Islet precursor cell (in vitro differentiated cells): Measurements from ENCODE around the gene STRN.
"Not testable (repeated sequence)": the region's sequence is repeated elsewhere in the genome, so short reads cannot be mapped to it uniquely, and the experiment has no call there.

ENCODE experiments used
- DNase-seq: peaks from one replicate; pipeline ENCODE4 v3.0.0-alpha.2; 2018

The STRN gene, protein sequence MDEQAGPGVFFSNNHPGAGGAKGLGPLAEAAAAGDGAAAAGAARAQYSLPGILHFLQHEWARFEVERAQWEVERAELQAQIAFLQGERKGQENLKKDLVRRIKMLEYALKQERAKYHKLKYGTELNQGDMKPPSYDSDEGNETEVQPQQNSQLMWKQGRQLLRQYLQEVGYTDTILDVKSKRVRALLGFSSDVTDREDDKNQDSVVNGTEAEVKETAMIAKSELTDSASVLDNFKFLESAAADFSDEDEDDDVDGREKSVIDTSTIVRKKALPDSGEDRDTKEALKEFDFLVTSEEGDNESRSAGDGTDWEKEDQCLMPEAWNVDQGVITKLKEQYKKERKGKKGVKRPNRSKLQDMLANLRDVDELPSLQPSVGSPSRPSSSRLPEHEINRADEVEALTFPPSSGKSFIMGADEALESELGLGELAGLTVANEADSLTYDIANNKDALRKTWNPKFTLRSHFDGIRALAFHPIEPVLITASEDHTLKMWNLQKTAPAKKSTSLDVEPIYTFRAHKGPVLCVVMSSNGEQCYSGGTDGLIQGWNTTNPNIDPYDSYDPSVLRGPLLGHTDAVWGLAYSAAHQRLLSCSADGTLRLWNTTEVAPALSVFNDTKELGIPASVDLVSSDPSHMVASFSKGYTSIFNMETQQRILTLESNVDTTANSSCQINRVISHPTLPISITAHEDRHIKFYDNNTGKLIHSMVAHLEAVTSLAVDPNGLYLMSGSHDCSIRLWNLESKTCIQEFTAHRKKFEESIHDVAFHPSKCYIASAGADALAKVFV

DNA sequence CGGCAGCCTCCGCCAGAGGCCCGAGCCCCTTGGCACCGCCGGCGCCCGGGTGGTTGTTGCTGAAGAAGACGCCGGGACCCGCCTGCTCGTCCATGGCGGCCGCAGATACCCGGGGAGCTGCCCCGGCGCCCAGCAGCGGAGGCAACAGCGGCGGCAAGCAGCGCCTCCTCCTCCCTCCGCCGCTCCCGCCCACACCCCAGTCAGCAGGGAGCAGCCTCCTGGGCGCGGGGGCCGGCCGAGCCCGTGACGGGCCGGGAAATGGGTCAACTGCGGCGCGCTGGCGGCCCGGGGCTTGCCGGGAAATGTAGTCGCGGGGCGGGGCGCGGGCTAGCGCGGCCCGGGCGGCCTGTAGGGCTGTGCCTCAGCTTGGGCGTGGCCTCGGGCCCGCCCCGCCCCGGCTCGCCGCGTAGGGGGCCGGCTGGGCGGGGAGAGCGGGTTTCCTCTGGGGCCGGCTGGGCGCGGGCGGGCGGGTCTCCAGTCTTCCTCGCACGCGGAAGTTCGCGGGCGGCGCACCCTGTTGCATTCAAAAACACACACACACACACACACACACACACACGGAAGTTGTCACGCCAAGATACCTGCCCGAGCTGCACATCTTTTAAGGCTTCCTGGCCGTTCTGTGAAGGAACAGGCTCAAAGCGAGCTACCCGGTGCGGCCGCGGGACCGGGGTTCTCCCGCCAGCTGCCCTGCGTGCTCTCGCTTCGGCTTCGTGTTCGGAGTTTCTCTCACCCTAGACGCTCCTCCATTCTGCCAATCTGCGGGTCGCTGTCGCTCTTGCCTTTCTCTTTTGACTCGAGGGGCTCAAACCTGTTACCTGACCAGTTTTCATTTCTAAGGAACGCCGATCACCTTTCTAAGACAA is at the start of gene STRN:
STRN (minus strand) TSS at position 167 of the 866 bp plus-strand sequence; CDS start at position 94, 73 bp downstream.
- peak; percentile 99 for DNase-seq

DNA sequence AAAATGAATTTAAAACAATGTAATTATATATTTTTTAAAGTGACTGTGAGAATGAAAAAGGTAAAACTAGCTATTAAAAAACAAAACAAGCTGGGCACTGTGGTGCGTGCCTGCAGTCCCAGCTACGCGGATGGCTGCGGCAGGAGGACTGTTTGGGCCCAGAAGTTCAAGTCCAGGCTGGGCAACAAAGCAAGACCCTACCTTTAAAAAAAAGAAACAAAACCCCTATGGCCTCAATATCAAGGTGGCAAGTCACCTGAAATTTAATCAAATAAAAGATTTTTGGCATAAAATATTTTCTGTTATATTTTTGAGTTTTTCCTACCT is 46.9 kb upstream of the STRN start:
- DNase-seq = no peak

DNA sequence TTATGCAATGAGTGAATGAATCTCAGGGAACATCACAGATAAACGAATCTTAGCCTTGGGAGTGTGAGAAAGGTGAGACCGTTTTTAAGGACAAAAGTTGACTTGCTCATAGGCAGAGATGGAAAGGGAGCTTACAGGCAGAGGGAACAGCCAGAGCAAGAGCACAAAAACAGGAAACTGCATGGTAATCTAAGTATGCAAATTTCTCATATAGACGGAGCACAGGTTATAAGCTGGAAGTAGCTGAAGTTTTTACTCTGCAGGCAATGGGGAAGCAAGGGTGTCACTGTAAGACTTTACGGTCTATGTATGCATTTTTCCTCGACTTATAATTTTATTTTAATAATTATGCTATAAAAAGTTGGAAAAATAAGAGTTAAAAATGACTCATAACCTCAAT is 44.8 kb upstream of the STRN start:
- DNase-seq = no peak

DNA sequence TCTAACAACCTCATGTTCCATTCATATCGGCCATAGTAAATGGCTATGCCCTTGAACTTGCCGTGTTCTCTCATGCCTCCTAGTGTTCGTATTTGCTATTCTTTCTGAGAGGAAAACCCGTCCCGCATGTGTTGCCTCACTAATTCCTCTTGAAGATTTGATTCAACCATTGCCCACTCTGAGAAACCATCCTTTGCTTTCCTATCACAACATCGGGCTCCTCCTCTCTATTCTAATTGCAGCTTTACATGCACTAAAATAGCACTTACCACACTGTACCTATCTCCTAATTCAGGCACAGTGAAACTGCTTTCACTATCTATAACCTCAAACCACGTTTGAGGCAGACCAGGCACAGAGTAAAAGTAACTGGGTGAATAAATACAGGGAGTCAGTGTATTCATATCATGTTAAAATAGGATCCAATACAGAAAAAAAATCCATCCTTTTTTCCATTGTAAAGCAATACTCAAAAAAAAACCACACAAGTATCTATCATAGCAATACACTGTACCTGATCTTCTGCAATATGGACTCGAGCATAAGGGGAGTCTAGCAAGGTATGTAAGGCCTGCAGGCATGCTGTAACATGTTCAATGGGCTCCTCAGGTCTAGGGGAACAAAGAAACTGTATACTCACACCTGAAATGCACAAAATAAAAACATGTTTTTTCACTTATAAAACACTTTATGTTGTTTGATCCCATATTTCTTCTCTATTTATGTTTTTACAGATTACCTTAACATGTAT is 39.0 kb upstream of the STRN start:
- peak; percentile 54 for DNase-seq

DNA sequence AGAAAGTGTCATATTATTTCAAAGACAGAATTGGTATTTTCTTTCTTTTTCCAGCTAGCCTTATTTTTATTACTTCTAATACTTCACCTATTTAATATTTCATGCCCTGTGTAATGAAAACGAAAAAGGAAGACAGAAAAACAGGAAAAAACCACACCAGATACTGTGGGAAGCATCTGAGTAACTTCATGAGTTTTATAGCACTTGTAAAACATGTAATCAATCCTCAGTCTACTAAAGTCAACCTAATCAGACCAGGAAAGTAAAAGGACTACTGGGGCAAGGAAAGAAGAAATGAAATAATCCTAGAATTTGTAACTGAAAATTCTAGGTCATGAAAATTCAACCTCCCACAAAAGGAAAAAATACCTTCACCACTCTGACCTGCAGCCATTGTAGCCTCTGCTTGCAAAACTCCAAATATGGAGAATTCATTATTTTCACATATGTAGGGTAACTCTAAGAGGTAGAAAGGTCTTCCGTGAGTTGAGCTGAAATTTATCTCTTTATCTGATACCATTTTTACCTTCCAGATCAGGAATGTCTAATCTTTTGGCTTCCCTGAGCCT is 34.7 kb upstream of the STRN start:
- no peak for DNase-seq

DNA sequence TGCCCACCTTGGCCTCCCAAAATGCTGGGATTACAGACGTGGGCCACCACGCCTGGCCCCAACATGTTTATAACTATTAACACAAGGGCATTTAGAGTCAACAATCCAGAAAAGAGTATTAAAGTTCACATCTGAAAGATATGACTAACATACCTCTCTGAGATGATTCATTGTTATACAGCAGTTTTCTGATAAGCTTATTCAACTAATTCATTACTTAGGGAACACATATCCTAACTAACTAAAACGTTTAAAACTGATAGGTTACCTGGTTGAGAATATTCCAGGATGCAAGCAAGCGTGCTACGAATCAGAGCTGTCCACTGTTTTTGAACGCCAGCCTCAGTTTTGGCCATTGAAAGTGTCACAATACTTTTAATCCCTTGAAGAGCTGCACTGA is 34.0 kb upstream of the STRN start:
- no peak for DNase-seq

DNA sequence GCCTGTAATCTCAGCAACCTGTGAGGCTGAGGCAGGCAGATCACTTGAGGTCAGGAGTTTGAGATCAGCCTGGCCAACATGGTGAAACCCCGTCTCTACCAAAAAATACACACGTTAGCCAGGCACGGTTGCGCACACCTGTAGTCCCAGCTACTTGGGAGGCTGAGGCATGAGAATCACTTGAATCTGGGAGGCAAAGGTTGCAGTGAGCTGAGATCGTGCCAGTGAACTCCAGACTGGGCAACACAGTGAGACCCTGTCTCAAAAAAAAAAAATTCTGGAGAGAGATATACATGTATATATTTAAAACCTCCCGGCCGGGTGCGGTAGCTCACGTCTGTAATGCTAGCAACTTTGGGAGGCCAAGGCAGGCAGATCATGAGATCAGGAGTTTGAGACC is 33.1 kb upstream of the STRN start:
- DNase-seq = not testable (repeated sequence)

DNA sequence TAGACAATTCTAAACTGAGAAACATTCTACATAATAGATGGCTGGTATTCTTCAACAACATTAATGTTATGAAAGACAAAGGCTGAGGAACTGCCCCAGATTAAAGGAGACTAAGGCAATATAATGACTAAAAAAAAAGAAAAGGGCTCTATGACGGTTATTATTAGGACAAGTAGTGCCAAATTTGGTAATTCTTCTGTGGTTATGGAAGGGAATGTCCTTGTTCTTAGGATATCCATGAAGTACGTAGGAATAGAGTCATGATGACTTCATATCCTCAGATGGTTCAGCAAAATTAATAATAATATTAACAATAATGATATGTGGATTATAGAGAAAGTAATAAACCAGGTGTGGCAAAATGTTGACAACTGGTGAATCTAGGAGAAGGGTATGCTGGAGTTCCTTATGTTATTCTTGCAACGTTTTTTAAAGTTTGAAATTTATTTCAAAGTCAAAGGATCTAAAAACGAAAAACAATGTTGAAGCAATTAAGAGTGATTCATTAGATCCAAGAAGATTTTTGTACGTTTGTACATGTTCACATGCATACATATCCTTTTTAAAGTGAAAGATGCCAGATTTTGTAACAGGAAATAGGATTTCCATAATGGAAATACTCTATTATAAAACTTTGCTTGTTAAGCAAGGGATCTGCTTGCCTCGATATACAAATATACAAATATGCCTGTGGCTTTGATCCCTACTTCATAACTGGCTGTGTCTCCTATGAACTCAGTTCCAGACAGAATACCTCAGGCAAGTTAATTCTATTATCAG is 27.7 kb upstream of the STRN start:
- no peak for DNase-seq

DNA sequence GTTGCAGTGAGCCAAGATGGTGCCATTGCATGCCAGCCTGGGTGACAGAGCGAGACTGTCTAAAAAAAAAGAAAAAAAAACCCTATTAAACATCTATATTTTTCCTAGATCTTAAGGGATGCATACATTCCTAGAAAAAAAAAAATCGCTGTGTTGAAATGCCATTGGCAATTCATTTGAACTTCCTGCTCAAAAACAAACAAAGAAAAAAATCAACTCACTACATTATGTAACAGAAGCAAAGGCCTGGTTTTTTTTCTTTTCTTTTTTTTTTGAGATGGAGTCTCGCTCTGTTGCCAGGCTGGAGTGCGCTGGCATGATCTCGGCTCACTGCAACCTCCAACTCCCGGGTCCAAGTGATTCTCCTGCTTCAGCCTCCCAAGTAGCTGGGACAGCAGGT is 21.7 kb upstream of the STRN start:
- DNase-seq = no peak

DNA sequence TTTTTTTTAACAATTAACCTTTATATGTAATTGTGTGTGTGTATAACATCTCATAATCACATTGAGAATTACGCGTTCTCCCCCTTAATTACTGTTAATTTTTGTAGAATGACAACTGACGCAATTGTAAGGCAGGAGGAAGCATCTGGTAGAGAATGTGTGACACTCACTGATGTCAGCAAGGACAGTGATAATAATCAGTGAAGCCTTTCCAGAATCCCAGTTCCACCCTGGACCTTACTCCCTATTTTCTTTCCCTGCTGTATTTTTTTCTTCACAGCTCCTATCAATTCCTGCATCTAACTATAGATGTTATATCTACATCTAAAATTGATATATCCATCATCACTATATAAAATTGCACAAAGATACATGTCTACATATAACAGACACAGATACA is 16.1 kb upstream of the STRN start:
- DNase-seq = no peak

DNA sequence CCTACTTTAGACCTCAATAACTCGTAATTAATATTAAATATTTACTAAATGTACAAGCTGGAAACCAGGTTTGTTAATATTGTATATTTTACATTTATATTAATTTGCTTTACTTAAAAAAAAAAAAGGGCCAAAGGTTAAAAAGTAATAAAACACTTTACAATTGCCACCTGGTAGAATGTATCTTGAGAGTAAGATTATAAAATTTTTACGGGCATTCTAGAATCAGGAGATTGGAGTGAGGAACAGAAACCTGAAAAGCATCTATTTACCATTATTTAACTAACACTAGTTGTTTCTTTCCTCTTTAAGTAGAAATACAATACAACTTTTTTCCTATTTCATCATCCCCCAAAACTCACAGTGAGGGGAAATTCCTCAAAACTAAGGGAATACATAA is 15.6 kb upstream of the STRN start:
- no peak for DNase-seq

DNA sequence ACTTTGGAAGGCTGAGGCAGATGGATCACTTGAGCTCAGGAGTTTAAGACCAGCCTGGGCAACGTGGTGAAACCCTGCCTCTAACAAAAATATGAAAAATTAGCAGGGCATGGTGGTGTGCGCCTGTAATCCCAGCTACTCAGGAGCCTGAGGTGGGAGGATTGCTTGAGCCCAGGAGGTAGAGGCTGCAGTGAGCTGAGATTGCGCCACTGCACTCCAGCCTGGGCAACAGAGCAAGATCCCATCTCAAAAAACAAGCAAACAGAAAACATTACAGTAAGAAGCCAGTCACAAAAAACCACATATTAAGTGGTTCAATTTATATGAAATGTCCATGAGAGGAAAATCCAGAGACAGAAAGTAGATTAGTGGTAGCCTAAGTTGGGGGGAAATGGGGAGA is 12.7 kb upstream of the STRN start:
- DNase-seq = not testable (repeated sequence)

DNA sequence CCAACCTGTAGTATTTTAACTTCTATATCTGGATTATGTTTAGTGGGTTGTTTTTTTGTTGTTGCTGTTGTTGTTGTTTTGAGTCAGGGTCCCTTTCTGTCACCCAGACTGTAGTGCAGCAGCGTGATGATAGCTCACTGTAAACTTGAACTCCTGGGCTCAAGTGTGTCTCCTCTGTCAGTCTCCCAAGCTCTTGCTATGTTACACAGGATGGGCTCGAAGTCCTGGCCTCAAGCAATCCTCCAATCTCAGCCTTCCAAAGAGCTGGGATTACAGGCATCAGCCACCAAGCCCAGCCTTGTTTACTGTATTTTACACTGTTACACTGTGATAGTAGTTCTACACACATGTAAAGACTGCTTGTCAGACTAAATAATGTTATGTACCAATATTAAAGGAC is 9.7 kb upstream of the STRN start:
- DNase-seq = peak; percentile 37

DNA sequence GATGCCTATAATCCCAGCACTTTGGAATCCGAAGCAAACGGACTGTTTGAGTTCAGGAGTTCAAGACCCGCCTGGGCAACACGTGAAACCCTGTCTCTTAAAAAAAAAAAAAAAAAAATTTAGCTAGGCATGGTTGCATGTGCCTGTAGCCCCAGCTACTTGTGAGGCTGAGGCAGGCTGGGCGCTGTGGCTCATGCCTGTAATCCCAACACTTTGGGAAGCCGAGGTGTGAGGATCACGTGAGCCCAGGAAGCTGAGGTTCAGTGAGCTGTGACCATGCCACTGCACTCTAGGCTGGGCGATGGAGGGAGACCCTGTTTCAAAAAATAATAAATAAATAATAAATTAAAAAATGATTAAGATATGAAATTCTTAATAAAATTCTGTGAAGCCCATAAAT is 9.0 kb upstream of the STRN start:
- DNase-seq = peak; percentile 17

DNA sequence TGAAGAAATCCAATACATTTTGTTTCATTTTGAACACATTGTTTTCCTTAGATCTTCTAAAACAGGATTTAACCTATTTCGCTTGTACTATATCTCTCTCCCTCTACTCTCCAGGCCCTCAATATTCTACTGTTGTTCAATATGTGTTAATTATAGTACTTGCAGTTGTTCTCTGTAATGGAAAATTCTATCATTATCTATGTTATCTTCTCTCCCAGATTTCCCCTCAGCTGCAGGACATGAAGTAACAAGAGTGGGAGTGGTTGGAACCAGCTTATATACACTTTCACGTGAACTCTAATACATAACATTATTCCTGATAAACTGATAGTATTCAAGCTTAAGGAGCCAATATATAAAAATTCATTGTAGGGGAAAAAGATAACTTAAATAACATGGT is 7.0 kb upstream of the STRN start:
- no peak for DNase-seq

DNA sequence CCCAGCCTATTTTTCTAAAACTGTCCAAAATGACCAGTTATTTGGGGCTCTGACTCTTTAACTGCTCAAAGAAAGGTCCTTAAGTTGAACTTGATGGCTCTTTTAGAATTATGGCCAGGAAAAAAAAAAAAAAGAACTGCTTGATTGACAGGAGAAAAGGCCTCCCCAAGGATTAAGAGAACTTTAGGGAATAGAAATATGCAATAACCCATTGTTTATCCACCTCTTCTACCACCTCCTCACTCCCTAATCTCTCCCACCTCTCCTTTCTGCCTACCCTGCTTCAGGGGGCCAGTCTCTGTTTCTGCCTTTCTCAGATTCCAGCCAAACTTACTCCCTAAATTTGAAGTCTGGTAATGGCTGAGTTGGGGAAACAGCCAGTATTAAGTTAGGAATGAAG is 5.7 kb upstream of the STRN start:
- DNase-seq = no peak

DNA sequence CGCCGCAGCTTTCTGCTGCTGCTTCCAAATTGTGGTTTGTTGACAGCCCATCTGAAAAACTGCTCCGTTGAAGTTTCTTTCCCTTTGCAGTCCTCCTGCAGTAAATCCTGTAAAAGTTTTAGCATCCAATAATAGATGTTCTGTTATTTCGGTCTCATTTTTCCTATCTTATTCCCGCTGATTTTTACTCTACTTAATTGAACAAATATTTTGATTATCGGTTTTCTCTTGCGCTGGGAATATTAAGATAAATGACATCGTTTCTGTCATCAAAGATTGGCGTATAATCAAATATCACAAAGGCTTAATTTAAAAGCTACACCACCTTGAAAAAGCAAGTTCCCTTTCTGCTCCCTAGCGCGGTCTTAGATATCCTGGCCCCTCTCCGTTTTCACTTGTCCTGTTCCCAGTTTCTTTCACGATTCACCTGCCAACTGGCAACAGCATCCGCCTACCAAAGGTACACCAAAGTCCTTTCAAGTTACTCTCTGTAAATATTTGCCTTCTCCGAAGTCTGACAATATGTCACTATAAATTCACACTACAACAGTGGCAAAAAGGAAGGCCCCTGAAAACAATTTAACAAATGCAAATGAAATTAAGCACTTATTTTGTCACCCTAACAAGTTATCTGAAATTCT is 1.0 kb upstream of the STRN start:
- DNase-seq = no peak

DNA sequence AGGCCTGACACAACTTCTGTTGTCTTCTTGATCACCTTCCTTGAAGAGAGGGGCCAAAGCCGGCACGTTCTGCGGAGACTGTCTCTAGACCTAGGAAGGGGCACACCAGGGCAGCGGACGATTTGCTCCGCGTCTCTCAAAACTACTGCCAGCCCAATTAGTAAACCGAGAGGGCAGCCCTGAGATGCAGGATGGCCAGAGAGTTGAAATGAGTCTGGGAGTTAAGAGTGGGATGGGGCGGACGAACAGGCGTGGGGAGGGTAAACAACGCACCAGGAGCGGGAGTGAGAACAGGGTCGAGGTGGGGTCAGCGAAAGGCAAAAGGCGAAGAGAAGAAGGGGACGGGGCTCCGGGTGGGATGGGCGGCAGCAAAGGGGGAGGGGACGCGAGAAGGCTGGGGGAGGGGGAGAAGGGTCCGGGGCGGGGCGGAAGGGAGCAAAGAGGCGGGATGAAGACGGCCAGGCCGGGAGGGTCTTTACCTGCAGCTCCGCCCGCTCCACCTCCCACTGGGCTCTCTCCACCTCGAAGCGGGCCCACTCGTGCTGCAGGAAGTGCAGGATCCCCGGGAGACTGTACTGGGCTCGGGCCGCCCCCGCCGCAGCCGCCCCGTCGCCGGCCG is 476 bp downstream of the STRN start:
- peak; percentile 90 for DNase-seq

DNA sequence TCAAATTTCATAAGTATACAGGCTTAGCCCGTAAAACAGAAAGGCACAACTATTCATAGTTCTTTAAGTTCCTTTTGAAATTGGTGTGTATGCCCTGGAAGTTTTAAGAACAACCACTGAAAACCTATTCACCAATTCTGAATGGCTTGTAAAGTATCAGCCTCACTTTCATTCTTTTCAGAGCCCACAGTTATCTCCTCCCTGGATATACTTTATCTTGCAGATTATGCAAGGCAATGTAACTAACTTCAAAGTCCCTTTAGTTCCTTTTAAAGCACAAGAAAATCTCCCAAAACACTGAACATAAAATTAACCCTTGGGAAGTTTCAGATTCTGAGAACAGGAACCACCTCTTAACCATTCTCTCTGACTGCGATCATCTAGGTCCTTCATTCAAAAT is 1.1 kb downstream of the STRN start:
- no peak for DNase-seq

DNA sequence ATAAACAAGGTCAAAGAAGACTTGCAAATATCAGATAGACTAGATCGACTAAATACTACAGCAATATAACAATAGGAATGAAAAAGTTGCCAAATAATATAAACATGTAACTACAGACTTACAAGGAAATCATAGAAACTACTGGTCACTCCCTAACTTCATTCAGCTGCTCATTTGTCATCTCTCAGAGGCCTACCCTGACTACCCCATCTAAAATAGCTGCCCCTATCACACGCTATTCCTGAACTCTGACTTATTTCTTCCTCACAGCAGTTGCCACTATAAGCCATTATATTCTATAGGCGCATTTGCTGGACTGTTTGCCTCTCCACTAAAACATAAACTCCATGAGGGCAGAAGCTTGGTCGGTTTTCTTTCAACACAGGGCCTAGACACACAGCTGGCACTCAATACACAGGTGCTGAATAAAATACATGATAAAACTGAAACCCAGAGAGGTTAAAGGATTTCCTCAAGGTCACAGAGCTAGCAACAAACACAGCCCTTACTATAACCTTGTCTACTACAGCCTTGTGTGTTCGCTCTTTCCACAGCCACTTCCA is 1.8 kb downstream of the STRN start:
- DNase-seq = no peak
